Measurements from ENCODE around the gene TERB2.
"Not testable (repeated sequence)": the region's sequence is repeated elsewhere in the genome, so short reads cannot be mapped to it uniquely, and the experiment has no call there.

The TERB2 gene

GRCh38 chr15:45003731-45004410 is 47.4 kb downstream of the TERB2 start:
- not testable (repeated sequence) for DNase-seq

- DNase-seq = not testable (repeated sequence)
Observed at GRCh38 chr15:45004590-45005175, 48.2 kb downstream of the TERB2 start.

GRCh38 chr15:45009046-45009445 is 52.6 kb downstream of the TERB2 start:
- DNase-seq = no peak

- not testable (repeated sequence) for DNase-seq
Observed at GRCh38 chr15:45015114-45015513, 58.6 kb downstream of the TERB2 start.

- DNase-seq = not testable (repeated sequence)
Observed at GRCh38 chr15:45020222-45020900, 63.9 kb downstream of the TERB2 start.

- not testable (repeated sequence) for DNase-seq
Observed at GRCh38 chr15:45020901-45021259, 64.4 kb downstream of the TERB2 start.

GRCh38 chr15:45021348-45021747 is 64.9 kb downstream of the TERB2 start:
- DNase-seq = no peak

- DNase-seq = peak; percentile 41
Observed at GRCh38 chr15:45022871-45023658, 66.6 kb downstream of the TERB2 start, which contains the start of gene SORD. TSS of gene SORD (plus strand) at chr15:45023195. CDS start at chr15:45023284, 89 bp downstream.

GRCh38 chr15:45023659-45024225 is 67.3 kb downstream of the TERB2 start:
- no peak for DNase-seq

GRCh38 chr15:45024649-45025048 is 68.2 kb downstream of the TERB2 start:
- not testable (repeated sequence) for DNase-seq

- DNase-seq = not testable (repeated sequence)
Observed at GRCh38 chr15:45025627-45026026, 69.1 kb downstream of the TERB2 start.

GRCh38 chr15:45026651-45027190 is 70.2 kb downstream of the TERB2 start:
- no peak for DNase-seq

GRCh38 chr15:45027220-45027619 is 70.7 kb downstream of the TERB2 start:
- no peak for DNase-seq

Data from NCI-H2029 treated with DMSO at 0.1 percent for 48 hours (cell line).